SHP77 treated with DMSO at 0.1 percent for 48 hours (cell line): Measurements from ENCODE around the gene GLT8D1.
A peak's percentile ranks its signal among the peaks of the same experiment; 100 is the strongest.

Experiments
- DNase-seq: peaks from one replicate; lab custom pipeline; 2025; lab: John Stamatoyannopoulos, UW

Gene GLT8D1

GRCh38 chr3:52712291-52713212 lies 7.0 kb upstream of the GLT8D1 start:
- no peak for DNase-seq

GRCh38 chr3:52710512-52710911 lies 4.9 kb upstream of the GLT8D1 start:
- no peak for DNase-seq

GRCh38 chr3:52707585-52707984 lies 2.0 kb upstream of the GLT8D1 start:
- no peak for DNase-seq

- no peak for DNase-seq
These were observed 228 bp downstream of the GLT8D1 start for GRCh38 chr3:52705438-52705687.

- no peak for DNase-seq
These were observed 767 bp downstream of the GLT8D1 start for GRCh38 chr3:52704611-52705437.

- no peak for DNase-seq
These were observed 2.2 kb downstream of the GLT8D1 start for GRCh38 chr3:52703341-52703740.

- no peak for DNase-seq
These were observed 8.0 kb downstream of the GLT8D1 start for GRCh38 chr3:52697632-52697965.

- DNase-seq, result no peak
These were observed 8.6 kb downstream of the GLT8D1 start for GRCh38 chr3:52696830-52697631.

GRCh38 chr3:52695798-52696671 lies 9.6 kb downstream of the GLT8D1 start:
- no peak for DNase-seq

- DNase-seq, result no peak
These were observed 10.9 kb downstream of the GLT8D1 start for GRCh38 chr3:52694528-52695189.

- no peak for DNase-seq
These were observed 12.5 kb downstream of the GLT8D1 start for GRCh38 chr3:52693071-52693470.

- no peak for DNase-seq
These were observed 15.0 kb downstream of the GLT8D1 start for GRCh38 chr3:52690560-52690959.

- DNase-seq, result no peak
These were observed 16.4 kb downstream of the GLT8D1 start for GRCh38 chr3:52689151-52689550.

- DNase-seq, result no peak
These were observed 17.3 kb downstream of the GLT8D1 start for GRCh38 chr3:52688266-52688665.

- DNase-seq, result peak; percentile 78
These were observed 19.6 kb downstream of the GLT8D1 start, which contains the start of the genes GNL3 and PBRM1 for GRCh38 chr3:52685709-52686691. GNL3 (plus strand) TSS chr3:52686032; CDS start chr3:52686093, 61 bp downstream. PBRM1 (minus strand) TSS chr3:52685913.

- peak; percentile 78 for DNase-seq
These were observed 20.3 kb downstream of the GLT8D1 start for GRCh38 chr3:52685285-52685708.

GRCh38 chr3:52684184-52684583 lies 21.4 kb downstream of the GLT8D1 start:
- no peak for DNase-seq

GRCh38 chr3:52683611-52684010 lies 22.0 kb downstream of the GLT8D1 start:
- DNase-seq, result no peak

GRCh38 chr3:52682016-52682415 lies 23.6 kb downstream of the GLT8D1 start:
- no peak for DNase-seq

GRCh38 chr3:52681596-52681995 lies 24.0 kb downstream of the GLT8D1 start:
- no peak for DNase-seq
